CMK (cell line): Measurements from ENCODE around the gene CYP4F11.
"Not testable (repeated sequence)": the region's sequence is repeated elsewhere in the genome, so short reads cannot be mapped to it uniquely, and the experiment has no call there.

ENCODE experiments used
- DNase-seq: peaks from one replicate; pipeline ENCODE4 v3.0.0-alpha.2; 2010; ENCODE audit warnings: low read depth

The CYP4F11 gene

DNA sequence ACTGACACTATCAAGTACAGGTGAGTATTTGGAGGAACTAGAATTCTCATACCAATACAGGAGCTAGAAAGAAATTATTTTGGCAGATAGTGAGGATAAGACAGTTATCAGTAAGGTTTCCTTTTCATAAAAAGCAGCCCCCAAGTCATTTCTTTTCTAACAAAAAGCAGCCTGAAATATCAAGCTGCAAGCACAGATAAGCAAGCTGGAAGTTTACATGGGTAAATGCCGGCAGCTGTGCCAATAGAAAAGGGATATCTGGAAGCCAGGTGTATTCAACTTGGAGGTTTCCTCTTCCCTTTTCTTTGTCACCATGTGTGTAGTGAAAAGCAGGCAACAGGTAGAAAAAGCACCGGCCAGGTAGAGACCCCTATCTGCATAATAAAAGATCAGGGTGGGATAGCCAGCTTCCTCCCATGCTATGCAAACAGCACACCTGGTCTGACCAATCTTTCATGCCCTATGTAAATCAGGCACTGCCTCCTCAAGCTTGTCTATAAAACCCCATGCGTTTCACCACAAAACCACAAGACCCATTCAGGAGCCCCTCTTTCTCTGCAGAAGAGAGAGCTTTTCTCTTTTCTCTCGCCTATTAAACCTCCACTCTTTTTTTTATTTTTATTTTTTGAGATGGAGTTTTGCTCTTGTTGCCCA lies 59.4 kb downstream of the CYP4F11 start:
- DNase-seq = no peak

DNA sequence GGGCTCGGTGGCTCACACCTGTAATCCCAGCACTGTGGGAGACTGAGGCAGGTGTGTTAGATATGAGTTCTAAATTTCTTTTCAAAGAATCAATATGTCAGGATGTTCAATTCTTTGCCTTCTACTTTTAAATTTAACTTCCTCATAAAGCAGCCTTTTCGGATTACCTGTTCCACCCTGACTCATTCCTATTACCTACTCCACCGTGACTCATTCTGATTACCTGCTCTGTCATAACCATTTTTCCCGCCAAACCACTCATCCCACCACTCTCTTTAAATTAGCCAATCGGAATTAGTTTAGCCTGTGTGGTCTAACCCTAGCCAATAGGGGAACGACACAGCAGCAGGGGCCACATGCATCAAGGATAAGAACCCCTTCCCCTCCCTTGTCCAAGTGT lies 60.6 kb downstream of the CYP4F11 start:
- not testable (repeated sequence) for DNase-seq

DNA sequence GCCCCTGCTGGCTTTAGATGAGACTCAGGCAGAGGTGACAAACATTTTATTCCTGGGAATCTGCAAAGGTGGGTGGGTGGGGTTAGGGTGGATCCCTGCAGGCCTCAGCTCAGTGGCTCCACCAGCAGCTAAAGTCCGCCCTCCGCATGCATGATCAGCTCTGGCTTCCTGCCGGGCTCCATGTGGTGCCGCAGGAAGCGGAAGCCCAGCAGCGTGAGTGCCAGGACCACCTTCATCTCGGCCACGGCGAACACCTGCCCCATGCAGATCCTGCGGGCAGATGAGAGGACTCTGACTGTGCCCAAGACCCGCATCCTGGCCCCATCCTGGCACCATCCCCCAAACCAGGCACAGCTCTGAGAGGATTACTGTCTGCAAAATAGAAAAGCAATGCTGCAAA lies 62.8 kb downstream of the CYP4F11 start:
- peak; percentile 39 for DNase-seq

DNA sequence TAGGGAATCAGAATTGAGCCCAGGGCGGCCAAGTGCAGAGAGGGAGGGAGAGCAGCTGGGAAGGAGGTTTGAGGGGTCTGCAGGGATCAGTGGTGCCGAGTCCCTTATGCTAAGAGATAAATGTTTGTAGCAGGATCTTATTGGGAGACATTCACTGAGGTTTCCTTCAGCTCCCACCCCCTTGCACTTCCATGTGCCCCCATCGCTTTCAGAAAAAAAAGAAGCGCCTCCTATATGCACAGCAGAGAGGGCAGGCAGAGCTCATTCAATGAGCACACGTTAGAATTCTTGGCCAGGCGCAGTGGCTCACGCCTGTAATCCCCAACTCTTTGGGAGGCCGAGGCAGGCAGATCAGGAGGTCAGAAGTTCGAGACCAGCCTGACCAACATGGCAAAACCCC lies 64.5 kb downstream of the CYP4F11 start:
- DNase-seq = no peak

DNA sequence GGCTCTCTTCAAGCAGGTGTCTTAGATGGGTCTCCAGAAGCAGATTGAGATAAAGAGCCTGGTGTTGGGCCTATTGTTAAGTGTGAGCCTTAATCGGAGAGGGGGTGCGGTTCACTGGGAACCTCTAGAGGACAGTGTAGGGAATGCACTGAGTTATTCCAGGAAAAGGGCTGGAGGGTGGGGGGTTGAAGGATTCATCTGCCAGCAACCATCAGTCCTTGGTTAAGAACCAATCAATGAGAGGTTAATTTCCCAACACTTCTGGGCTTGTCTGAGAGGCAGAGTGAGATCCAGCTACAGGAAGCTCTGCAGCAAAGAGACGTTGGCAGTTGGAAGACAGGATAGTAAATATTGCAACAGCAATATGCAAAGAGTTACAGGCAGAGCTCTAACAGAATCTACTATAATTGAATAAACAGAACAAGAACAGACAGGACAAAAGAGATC lies 65.2 kb downstream of the CYP4F11 start:
- DNase-seq = peak; percentile 64

DNA sequence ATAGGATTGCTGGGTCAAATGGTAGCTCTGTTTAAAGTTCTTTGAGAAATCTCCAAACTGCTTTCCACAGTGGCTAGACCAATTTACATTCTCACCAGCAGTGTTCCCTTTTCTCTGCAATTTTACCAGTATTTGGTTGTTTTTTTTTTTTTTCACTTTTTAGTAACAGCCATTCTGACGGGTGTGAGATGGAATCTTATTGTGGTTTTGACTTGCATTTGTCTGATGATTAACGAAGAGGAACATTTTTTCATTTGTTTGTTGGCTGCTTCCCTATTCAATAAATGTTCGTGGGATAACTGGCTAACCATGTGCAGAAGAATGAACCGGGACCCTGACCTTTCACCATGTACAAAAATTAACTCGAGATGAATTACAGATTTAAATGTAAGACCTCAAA lies 67.7 kb downstream of the CYP4F11 start:
- no peak for DNase-seq

DNA sequence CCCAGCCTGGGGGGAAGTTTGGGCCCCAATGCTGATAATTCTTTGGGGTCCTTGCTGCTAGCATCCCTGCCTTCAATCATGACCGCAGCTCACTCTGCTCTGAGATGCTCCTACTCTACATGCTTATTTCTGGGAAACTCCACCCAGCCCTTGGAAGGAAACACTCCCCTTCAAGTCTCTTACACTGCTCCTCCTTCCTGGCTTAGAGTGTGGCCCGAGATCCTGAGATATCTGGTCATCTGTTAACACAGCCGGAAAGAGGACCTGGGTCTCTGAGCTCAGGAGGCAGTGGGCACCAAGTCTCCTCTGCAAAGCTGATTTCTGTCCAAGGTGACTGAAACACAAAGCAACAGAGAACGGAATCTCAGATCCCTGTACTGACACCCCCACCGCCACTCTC lies 69.5 kb downstream of the CYP4F11 start:
- peak; percentile 45 for DNase-seq

DNA sequence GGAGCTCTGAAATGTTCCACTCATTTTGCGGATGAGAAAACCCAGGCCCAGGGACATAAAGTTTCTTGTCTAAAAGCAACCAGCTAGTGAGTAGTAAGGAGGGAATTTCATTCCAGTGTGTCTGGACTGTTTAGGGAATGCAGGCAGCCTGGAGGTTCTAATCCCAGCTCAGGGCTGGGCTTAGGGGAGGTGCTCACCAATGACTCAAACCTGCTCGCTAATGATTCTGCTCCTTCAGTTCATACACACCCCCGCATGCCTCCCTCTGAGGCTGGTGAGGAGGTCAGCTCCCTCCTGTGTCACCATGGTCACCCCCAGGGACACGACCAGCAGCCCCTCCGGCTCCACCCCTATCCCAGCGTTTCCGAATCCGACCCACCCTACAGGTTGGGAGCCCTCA lies 71.1 kb downstream of the CYP4F11 start:
- no peak for DNase-seq

DNA sequence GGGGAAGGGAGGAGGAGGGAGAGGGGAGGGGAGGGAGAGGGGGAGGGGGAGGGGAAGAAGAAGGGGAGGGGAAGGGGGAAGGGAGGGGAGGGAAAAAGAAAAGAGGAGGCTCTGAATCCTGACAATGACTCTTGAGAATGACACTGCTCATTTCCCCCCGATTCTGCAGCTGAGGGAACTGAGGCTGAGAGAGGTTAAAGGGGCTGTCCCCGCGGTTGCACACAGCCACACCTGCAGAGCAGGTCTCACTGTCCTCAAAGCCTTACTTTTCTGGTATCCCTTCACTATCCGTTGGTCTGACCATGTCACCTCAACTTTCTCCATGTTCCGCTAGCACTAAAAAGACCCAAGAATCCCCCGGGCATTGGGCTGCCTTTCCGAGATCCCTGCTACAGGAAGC lies 71.9 kb downstream of the CYP4F11 start:
- DNase-seq = no peak
